Right lobe of liver (tissue), 6 donors: ENCODE data around the gene SHROOM2. TPM values are rescaled to one million over a fixed set of nuclear protein-coding genes. Genes with fewer than 3 reads are reported as not detected.

Source experiments
- ATAC-seq, 4 donors: fragments of 200-7000 bp; cut with Tn5 transposase; one replicate each; pipeline ENCODE4 v1.9.1; 2020; ENCODE audit warnings: mild to moderate bottlenecking in 4 of 4, moderate library complexity in 4 of 4
- DNase-seq, 3 donors: peaks; one replicate each; pipeline ENCODE4 v3.0.0-alpha.2; 2020
- H3K27ac ChIP-seq, 3 donors: fragments of 200-600 bp; one replicate each; pipeline ENCODE4 v1.8.0; 2022
- H3K27me3 ChIP-seq, 2 donors: fragments of 200-600 bp; one replicate each; pipeline ENCODE4 v1.8.0; 2022
- H3K36me3 ChIP-seq, 4 donors: fragments of 200-600 bp; sonication (generic) in 1 of 4; one replicate each; pipeline versions ENCODE4 v1.5.1 to v1.8.0; 2017 to 2022; ENCODE audit warnings: control low read depth in 1 of 4
- H3K4me1 ChIP-seq, 4 donors: fragments of 200-600 bp; sonication (generic) in 1 of 4; one replicate each; pipeline versions ENCODE4 v1.5.1 to v1.8.0; 2017 to 2022; ENCODE audit warnings: control low read depth in 1 of 4
- H3K4me3 ChIP-seq, 3 donors: fragments of 200-600 bp; one replicate each; pipeline ENCODE4 v1.8.0; 2022
- H3K9me3 ChIP-seq, 4 donors: fragments of 200-600 bp; sonication (generic) in 1 of 4; one replicate each; pipeline versions ENCODE4 v1.5.1 to v1.8.0; 2017 to 2022; ENCODE audit warnings: control low read depth in 1 of 4
- POLR2A ChIP-seq: fragments of 450-650 bp; IDR thresholded peaks from one replicate; pipeline ENCODE4 v1.6.1; 2017; ENCODE audit warnings: antibody characterized with exemption, mild to moderate bottlenecking
- WGBS: methylation state at CpG from one replicate; pipeline ENCODE4 v1.1.6; 2018; ENCODE audit warnings: low coverage, low lambda C conversion rate; ENCODE audit not compliant: insufficient coverage; ENCODE audit errors: missing lambda C conversion rate; 5-methylcytosine and 5-hydroxymethylcytosine counted together
- intact Hi-C, 2 donors: fragments of 100-400 bp; cut with DNase I; formaldehyde crosslinking; loops; one replicate each; pipeline versions ENCODE4 v1.11.2 to v1.14.1; 2022
- total RNA-seq, 6 experiments: library from RNA; depleted of rRNA in 2 of 6; stranded (reverse); fragments of >200 nt in 2 of 6; fragmentation: NEBNext Ultra II Directional in 3 of 6; extraction: Animal tissue kit (Norgen Biotek cat#: 25700) in 3 of 6; gene quantifications; one replicate each; pipeline versions ENCODE4 v1.1.0 to v1.2.4, GENCODE V29; 2016 to 2023
- TF ChIP-seq, protein P1 (sequence below), 4 donors: fragments of 200-600 bp in 3 of 4; fragments of 450-650 bp in 1 of 4; IDR thresholded peaks; one replicate each; pipeline versions ENCODE4 v1.5.1 to v1.8.0; 2016 to 2022; ENCODE audit warnings: antibody characterized with exemption in 4 of 4, mild to moderate bottlenecking in 2 of 4
- donor health status: DM: no; HTN: yes; CAD: no.
- donor health status: DM: no; HTN: no; CAD: no.
- donor health status: DM: no; HTN: no; CAD: no.
- donor health status: DM: no; HTN: yes; CAD: no.
- donor health status: DM: no; HTN: yes; CAD: no.

Gene SHROOM2
- total RNA-seq, 6 experiments from 2014 or later, result 3.6 to 7.5 (median 3.9) TPM

DNA sequence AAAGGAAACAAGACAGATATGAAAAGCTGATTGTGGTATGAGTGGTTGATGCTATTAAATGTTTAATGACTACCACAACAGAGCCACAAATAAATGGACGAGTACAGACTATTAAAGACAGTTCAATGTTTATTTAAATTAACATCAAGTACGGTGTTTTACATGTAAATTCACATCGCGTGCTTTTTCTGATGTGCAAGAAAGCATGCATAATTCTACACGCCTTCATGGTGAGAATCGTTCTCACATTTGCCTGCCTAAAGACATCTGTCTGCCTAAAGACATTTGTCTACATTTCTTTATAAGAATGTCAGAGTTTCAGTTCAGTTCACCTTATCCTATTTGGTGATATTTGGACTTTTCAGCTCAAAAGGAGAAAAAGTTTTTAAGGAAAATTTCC lies 13.3 kb upstream of the SHROOM2 start:
- H3K27me3 ChIP-seq, result no peaks in the 10 kb centered on the region

DNA sequence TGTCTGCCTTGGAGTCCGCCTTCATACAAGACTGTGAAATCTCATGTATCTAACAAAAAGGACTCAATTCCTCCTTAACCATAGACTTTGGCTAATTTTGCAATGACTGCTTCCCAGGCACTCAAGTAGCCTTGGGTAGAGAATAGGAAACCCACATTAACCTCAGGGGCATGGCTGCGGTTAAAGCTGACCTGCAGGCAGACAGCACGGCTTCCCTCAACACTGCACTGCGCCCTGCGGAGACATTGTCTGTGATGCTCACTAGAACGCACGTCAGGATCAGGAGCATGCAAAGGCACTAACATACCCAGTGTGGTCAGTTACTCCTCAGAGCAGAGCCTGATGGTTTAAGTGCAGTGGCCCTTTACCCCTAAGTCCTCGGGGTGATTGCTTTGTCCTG lies 10.3 kb upstream of the SHROOM2 start:
- WGBS, result 53% methylated on average over 8 of the region's 8 CpGs
- Histone ChIP-seq H3K4me3 (no peak overlapping the region), H3K4me1 (no peaks in the 10 kb centered on the region), H3K27me3 (no peaks in the 10 kb centered on the region), H3K36me3 (no peaks in the 10 kb centered on the region), H3K27ac (no peak overlapping the region), H3K9me3 (no peaks in the 10 kb centered on the region)
- intact Hi-C loops, result no loop called here
- DNase-seq (no peak), ATAC-seq (no peak)
- TF ChIP-seq, protein P1, sequence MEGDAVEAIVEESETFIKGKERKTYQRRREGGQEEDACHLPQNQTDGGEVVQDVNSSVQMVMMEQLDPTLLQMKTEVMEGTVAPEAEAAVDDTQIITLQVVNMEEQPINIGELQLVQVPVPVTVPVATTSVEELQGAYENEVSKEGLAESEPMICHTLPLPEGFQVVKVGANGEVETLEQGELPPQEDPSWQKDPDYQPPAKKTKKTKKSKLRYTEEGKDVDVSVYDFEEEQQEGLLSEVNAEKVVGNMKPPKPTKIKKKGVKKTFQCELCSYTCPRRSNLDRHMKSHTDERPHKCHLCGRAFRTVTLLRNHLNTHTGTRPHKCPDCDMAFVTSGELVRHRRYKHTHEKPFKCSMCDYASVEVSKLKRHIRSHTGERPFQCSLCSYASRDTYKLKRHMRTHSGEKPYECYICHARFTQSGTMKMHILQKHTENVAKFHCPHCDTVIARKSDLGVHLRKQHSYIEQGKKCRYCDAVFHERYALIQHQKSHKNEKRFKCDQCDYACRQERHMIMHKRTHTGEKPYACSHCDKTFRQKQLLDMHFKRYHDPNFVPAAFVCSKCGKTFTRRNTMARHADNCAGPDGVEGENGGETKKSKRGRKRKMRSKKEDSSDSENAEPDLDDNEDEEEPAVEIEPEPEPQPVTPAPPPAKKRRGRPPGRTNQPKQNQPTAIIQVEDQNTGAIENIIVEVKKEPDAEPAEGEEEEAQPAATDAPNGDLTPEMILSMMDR (IDR thresholded peaks at IDR 0.05), result no peak
- TF ChIP-seq POLR2A, result no peak

More for the DNA sequence above, 13.3 kb upstream of the SHROOM2 start:
- no peaks in the 10 kb centered on the region for H3K9me3 ChIP-seq
- WGBS, result 75% methylated on average over 6 of the region's 6 CpGs
- DNase-seq (no peak), ATAC-seq (no peak)
- no peak for TF ChIP-seq POLR2A
- TF ChIP-seq, protein P1 (IDR thresholded peaks at IDR 0.05), result no peak
- H3K27ac ChIP-seq, result no peak overlapping the region
- intact Hi-C loops, result no loop called here
- H3K4me3 ChIP-seq, result no peak overlapping the region
- H3K4me1 ChIP-seq, result no peaks in the 10 kb centered on the region
- H3K36me3 ChIP-seq, result no peaks in the 10 kb centered on the region

DNA sequence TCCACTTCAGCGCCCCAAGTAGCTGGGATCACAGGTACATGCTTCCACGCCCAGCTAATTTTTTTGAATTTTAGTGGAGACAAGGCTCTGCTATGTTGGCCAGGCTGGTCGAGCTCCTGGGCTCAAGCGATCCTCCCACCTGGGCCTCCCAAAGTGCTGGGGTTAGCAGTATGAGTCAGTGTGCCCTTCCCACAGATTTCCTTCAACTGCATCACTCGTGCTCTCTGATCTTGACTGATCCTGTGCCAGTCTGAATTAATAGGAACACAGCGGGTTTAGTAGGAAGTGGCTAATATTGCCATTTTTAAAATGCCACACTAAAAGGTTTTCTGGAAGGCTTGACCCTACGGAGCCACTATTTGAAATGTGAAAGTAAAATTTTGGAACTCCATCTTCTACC lies 4.3 kb upstream of the SHROOM2 start:
- H3K36me3 ChIP-seq, result no peaks in the 10 kb centered on the region
- no peaks in the 10 kb centered on the region for H3K27me3 ChIP-seq
- DNase-seq (no peak), ATAC-seq (no peak)
- TF ChIP-seq, protein P1 (IDR thresholded peaks at IDR 0.05), result no peak
- no peak for TF ChIP-seq POLR2A
- H3K27ac ChIP-seq, result no peak overlapping the region
- WGBS, result 73% methylated on average over 5 of the region's 7 CpGs
- H3K4me3 ChIP-seq, result no peak overlapping the region
- no peaks in the 10 kb centered on the region for H3K4me1 ChIP-seq
- intact Hi-C loops, result no loop called here
- no peaks in the 10 kb centered on the region for H3K9me3 ChIP-seq

DNA sequence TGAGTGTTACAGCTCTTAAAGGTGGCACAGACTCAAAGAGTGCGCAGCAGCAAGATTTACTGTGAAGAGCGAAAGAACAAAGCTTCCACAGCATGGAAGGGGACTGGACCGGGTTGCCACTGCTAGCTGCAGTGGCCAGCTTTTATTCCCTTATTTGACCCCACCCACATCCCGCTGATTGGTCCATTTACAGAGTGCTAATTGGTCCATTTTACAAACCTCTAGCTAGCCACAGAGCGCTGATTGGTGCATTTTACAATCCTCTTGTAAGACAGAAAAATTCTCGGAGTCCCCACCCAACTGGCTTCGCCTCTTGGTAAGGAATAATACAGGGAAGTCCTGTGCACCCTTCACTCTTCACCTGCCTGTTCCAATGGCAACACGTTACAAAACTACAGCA lies 1.9 kb upstream of the SHROOM2 start:
- Histone ChIP-seq H3K4me3 (no peak overlapping the region), H3K27me3 (no peaks in the 10 kb centered on the region), H3K9me3 (no peaks in the 10 kb centered on the region), H3K27ac (no peak overlapping the region), H3K4me1 (peaks cover 0 to 11% (median 5%) of the 10 kb centered on the region in 4 donors), H3K36me3 (no peaks in the 10 kb centered on the region)
- TF ChIP-seq, protein P1 (IDR thresholded peaks at IDR 0.05), result no peak
- TF ChIP-seq POLR2A, result no peak
- no peak for ATAC-seq
- DNase-seq, result no peak
- intact Hi-C loops, result no loop called here
- 84% methylated on average over 4 of the region's 8 CpGs for WGBS
